A673 (cell line): ENCODE results near the gene VAC14.

Source experiments
- EZH2 ChIP-seq: fragments of 200-600 bp; sonication (generic); IDR thresholded peaks from 2 replicates; pipeline ENCODE4 v1.6.1; 2017; ENCODE audit warnings: borderline replicate concordance, low read depth, mild to moderate bottlenecking, mixed read lengths, antibody characterized with exemption, low read length; ENCODE audit not compliant: poor library complexity, severe bottlenecking
- TF ChIP-seq, protein P1 (sequence below): fragments of 300-800, 200-600 bp; sonication (generic); conservative IDR thresholded peaks from 2 replicates; pipeline ENCODE4 v1.5.1; 2017; ENCODE audit warnings: low read depth, mild to moderate bottlenecking, antibody characterized with exemption, low read length, moderate library complexity, mixed read lengths

DNA sequence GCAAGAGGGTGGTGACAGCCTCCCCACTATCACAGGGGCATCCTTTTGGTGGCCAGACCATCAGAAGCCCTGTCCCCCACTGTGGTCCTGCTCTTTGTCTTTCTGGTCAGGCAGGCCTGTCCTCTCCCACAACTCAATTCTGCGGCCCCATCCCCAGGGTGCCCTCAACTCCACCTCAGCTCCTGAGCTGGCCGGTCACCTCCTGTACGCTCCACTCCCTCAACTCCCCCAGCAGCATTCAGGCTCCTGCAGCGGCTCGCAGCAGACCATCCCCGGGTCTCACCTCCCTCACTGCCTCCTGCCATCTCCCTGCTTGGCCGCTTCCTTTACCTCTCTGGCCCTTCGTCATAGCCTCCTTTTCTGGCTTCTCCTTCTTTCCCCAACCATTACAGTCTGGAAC lies 71.7 kb downstream of the VAC14 start:
- TF ChIP-seq EZH2 = no peak
- TF ChIP-seq, protein P1, sequence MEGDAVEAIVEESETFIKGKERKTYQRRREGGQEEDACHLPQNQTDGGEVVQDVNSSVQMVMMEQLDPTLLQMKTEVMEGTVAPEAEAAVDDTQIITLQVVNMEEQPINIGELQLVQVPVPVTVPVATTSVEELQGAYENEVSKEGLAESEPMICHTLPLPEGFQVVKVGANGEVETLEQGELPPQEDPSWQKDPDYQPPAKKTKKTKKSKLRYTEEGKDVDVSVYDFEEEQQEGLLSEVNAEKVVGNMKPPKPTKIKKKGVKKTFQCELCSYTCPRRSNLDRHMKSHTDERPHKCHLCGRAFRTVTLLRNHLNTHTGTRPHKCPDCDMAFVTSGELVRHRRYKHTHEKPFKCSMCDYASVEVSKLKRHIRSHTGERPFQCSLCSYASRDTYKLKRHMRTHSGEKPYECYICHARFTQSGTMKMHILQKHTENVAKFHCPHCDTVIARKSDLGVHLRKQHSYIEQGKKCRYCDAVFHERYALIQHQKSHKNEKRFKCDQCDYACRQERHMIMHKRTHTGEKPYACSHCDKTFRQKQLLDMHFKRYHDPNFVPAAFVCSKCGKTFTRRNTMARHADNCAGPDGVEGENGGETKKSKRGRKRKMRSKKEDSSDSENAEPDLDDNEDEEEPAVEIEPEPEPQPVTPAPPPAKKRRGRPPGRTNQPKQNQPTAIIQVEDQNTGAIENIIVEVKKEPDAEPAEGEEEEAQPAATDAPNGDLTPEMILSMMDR = no peak
